IMR-90 (cell line): Measurements from ENCODE around the gene CDC7.
"Not testable (repeated sequence)": the region's sequence is repeated elsewhere in the genome, so short reads cannot be mapped to it uniquely, and the experiment has no call there.

Source experiments
- CEBPB ChIP-seq: IDR thresholded peaks from 2 replicates; pipeline ENCODE4 v1.6.1; 2012; ENCODE audit warnings: low read depth, low read length, improper control_type of control experiment
- ELK1 ChIP-seq: fragments of 150-350 bp; IDR thresholded peaks from 2 replicates; pipeline ENCODE4 v1.6.1; 2016; ENCODE audit warnings: low read depth, mild to moderate bottlenecking, low read length, moderate library complexity, borderline replicate concordance
- MXI1 ChIP-seq: IDR thresholded peaks from 2 replicates; pipeline ENCODE4 v1.6.1; 2012; ENCODE audit warnings: low read depth, mild to moderate bottlenecking, low read length, moderate library complexity, borderline replicate concordance
- USF2 ChIP-seq: fragments of 150-350 bp; IDR thresholded peaks from 2 replicates; pipeline ENCODE4 v1.6.1; 2017; ENCODE audit warnings: mild to moderate bottlenecking, antibody characterized with exemption, low read length, low read depth
- TF ChIP-seq, protein P1 (sequence below): conservative IDR thresholded peaks from 2 replicates; pipeline ENCODE4 v1.5.1; 2012; ENCODE audit warnings: mild to moderate bottlenecking, low read depth, low read length, improper control_type of control experiment

GRCh38 chr1:91516605-91517004 lies 16.0 kb downstream of the CDC7 start:
- TF ChIP-seq, protein P1, sequence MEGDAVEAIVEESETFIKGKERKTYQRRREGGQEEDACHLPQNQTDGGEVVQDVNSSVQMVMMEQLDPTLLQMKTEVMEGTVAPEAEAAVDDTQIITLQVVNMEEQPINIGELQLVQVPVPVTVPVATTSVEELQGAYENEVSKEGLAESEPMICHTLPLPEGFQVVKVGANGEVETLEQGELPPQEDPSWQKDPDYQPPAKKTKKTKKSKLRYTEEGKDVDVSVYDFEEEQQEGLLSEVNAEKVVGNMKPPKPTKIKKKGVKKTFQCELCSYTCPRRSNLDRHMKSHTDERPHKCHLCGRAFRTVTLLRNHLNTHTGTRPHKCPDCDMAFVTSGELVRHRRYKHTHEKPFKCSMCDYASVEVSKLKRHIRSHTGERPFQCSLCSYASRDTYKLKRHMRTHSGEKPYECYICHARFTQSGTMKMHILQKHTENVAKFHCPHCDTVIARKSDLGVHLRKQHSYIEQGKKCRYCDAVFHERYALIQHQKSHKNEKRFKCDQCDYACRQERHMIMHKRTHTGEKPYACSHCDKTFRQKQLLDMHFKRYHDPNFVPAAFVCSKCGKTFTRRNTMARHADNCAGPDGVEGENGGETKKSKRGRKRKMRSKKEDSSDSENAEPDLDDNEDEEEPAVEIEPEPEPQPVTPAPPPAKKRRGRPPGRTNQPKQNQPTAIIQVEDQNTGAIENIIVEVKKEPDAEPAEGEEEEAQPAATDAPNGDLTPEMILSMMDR, result not testable (repeated sequence)
- not testable (repeated sequence) for TF ChIP-seq MXI1, CEBPB, USF2, ELK1
